Chondrocyte (in vitro differentiated cells): ENCODE measurements around the gene RUVBL2. TPM values are rescaled to one million over a fixed set of nuclear protein-coding genes. Genes with fewer than 3 reads are reported as not detected.

Experiments used
- DNase-seq: peaks from one replicate; pipeline ENCODE4 v3.0.0; 2021; ENCODE audit warnings: mixed read lengths, low spot score
- H3K27ac Mint-ChIP-seq: one replicate; pipeline ENCODE4 v1.8.0; 2021; ENCODE audit warnings: mild to moderate bottlenecking, moderate library complexity, mixed read lengths; ENCODE audit not compliant: unreplicated experiment
- H3K27me3 Mint-ChIP-seq: 2 replicates; pipeline ENCODE4 v1.8.0; 2021; ENCODE audit warnings: low read depth, mixed read lengths
- H3K36me3 Mint-ChIP-seq: 2 replicates; pipeline ENCODE4 v1.8.0; 2021; ENCODE audit warnings: low read depth, mixed read lengths
- H3K4me1 Mint-ChIP-seq: 2 replicates; pipeline ENCODE4 v1.8.0; 2021; ENCODE audit warnings: low read depth, mild to moderate bottlenecking, mixed read lengths
- H3K4me3 Mint-ChIP-seq: one replicate; pipeline ENCODE4 v1.8.0; 2021; ENCODE audit warnings: mild to moderate bottlenecking, moderate library complexity, mixed read lengths; ENCODE audit not compliant: unreplicated experiment
- H3K9me3 Mint-ChIP-seq: 2 replicates; pipeline ENCODE4 v1.8.0; 2021; ENCODE audit warnings: low read depth, mixed read lengths
- CTCF ChIP-seq: fragments of 200-600 bp; sonication (generic); IDR thresholded peaks from 2 replicates; pipeline ENCODE4 v1.5.0; 2021; ENCODE audit warnings: antibody characterized with exemption, mild to moderate bottlenecking, moderate library complexity
- total RNA-seq: library from RNA; stranded (reverse); gene quantifications from 3 replicates; pipeline ENCODE4 v1.2.1, GENCODE V29; 2021

Gene RUVBL2
- total RNA-seq, 1 donor from 2014 or later = 45.3 TPM

GRCh38 chr19:49004964-49005614, 11.4 kb downstream of the RUVBL2 start:
- H3K27ac Mint-ChIP-seq = no peak overlapping the region
- no peak for DNase-seq
- TF ChIP-seq CTCF = no peak
- H3K9me3 Mint-ChIP-seq = no peaks in the 10 kb centered on the region
- no peaks in the 10 kb centered on the region for H3K4me1 Mint-ChIP-seq
- no peaks in the 10 kb centered on the region for H3K27me3 Mint-ChIP-seq
- peaks cover 12% of the 10 kb centered on the region for H3K36me3 Mint-ChIP-seq
- no peak overlapping the region for H3K4me3 Mint-ChIP-seq

DNA sequence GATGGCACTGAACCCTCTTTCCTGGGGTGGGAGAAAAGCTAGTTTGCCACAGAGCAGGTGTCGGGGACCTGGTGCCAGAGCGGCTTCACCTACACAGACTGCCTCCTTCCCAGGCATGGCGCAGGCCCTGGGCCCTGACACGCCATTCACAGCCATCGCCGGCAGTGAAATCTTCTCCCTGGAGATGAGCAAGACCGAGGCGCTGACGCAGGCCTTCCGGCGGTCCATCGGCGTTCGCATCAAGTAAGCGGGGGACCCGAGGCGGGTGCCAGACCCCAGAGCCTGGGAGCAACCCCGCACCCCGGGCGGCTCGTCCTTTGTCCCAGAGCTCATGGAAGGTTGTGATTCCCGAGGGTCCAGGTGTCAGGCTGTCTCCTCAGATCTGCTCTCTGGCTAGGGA, 13.2 kb downstream of the RUVBL2 start:
- H3K27ac Mint-ChIP-seq = no peak overlapping the region
- no peaks in the 10 kb centered on the region for H3K27me3 Mint-ChIP-seq
- peaks cover 19% of the 10 kb centered on the region for H3K36me3 Mint-ChIP-seq
- no peak for TF ChIP-seq CTCF
- H3K4me3 Mint-ChIP-seq = no peak overlapping the region
- no peak for DNase-seq
- no peaks in the 10 kb centered on the region for H3K9me3 Mint-ChIP-seq
- H3K4me1 Mint-ChIP-seq = no peaks in the 10 kb centered on the region

GRCh38 chr19:49009828-49010227, 16.1 kb downstream of the RUVBL2 start:
- Mint-ChIP-seq H3K27me3 (no peaks in the 10 kb centered on the region), H3K36me3 (peaks cover 16% of the 10 kb centered on the region), H3K27ac (no peak overlapping the region), H3K4me3 (no peak overlapping the region), H3K9me3 (no peaks in the 10 kb centered on the region), H3K4me1 (no peaks in the 10 kb centered on the region)
- no peak for DNase-seq
- TF ChIP-seq CTCF = no peak

DNA sequence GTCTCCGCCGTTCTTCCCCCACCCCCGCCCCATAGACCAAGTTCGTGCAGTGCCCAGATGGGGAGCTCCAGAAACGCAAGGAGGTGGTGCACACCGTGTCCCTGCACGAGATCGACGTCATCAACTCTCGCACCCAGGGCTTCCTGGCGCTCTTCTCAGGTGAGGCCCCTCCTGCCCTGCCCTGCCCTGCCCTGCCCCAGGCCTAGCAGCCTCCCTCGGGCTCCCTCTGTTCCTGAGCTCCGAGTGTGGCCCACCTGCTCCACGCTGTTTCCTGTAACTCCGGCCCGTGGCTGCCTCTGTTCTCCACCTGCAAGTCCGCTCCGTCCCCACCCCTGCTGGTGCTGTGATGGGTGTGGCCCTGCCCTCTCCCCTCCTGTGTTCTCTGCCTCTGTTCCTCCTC, 16.8 kb downstream of the RUVBL2 start:
- Mint-ChIP-seq H3K27ac (no peak overlapping the region), H3K27me3 (no peaks in the 10 kb centered on the region), H3K4me3 (no peak overlapping the region), H3K4me1 (no peaks in the 10 kb centered on the region), H3K36me3 (peaks cover 15% of the 10 kb centered on the region), H3K9me3 (no peaks in the 10 kb centered on the region)
- DNase-seq = no peak
- TF ChIP-seq CTCF = no peak

DNA sequence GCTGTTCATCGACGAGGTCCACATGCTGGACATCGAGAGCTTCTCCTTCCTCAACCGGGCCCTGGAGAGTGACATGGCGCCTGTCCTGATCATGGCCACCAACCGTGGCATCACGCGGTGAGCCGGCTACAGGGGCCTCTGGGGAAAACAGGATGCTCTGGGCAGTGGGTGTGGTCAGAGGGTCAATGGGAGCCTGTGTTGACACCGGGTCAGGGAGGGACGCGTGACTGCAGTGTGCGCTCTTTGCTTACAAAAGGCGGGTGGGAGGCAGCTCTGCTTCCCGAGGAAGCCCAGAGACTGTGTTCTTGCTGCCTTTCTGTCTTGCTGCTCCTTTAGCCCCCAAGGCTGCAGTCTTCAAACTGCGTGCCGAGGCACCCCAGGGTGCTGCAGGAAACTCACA, 17.5 kb downstream of the RUVBL2 start:
- no peak overlapping the region for H3K27ac Mint-ChIP-seq
- H3K4me3 Mint-ChIP-seq = no peak overlapping the region
- no peaks in the 10 kb centered on the region for H3K9me3 Mint-ChIP-seq
- H3K4me1 Mint-ChIP-seq = no peaks in the 10 kb centered on the region
- H3K36me3 Mint-ChIP-seq = peaks cover 20% of the 10 kb centered on the region
- H3K27me3 Mint-ChIP-seq = no peaks in the 10 kb centered on the region
- DNase-seq = no peak
- TF ChIP-seq CTCF = no peak
